Left lung (tissue), 10 donors: Measurements from ENCODE around the gene TFCP2L1. TPM values are rescaled to one million over a fixed set of nuclear protein-coding genes. Genes with fewer than 3 reads are reported as not detected.
A peak's percentile ranks its signal among the peaks of the same experiment; 100 is the strongest.

Experiments
- ATAC-seq: fragments of 200-7000 bp; cut with Tn5 transposase; one replicate; pipeline ENCODE4 v1.9.1; 2020; ENCODE audit warnings: moderate library complexity
- DNase-seq, 4 donors: peaks; one replicate each; pipeline ENCODE4 v3.0.0-alpha.2; 2013 to 2020
- H3K27ac ChIP-seq, 2 donors: fragments of 200-600 bp; sonication (generic) in 1 of 2; one replicate each; pipeline versions ENCODE4 v1.5.0 to v1.8.0; 2020 to 2021
- H3K27me3 ChIP-seq, 2 donors: fragments of 200-600 bp; sonication (generic) in 1 of 2; one replicate each; pipeline versions ENCODE4 v1.5.0 to v1.8.0; 2020 to 2021
- H3K36me3 ChIP-seq, 2 donors: fragments of 200-600 bp; sonication (generic) in 1 of 2; one replicate each; pipeline versions ENCODE4 v1.5.0 to v1.8.0; 2020 to 2021
- H3K4me1 ChIP-seq, 2 donors: fragments of 200-600 bp; one replicate each; pipeline ENCODE4 v1.8.0; 2021
- H3K4me3 ChIP-seq, 2 donors: fragments of 200-600 bp; sonication (generic) in 1 of 2; one replicate each; pipeline versions ENCODE4 v1.5.0 to v1.8.0; 2020 to 2021; ENCODE audit warnings: mild to moderate bottlenecking in 1 of 2
- H3K9me3 ChIP-seq, 2 donors: fragments of 200-600 bp; sonication (generic) in 1 of 2; one replicate each; pipeline versions ENCODE4 v1.5.0 to v1.8.0; 2020 to 2021
- intact Hi-C, 2 donors: fragments of 100-400 bp; cut with DNase I; formaldehyde crosslinking; loops; one replicate each; pipeline versions ENCODE4 v1.11.2 to v1.14.2; 2022
- polyA plus RNA-seq, 6 donors: library from polyadenylated mRNA; unstranded; fragments of 120-200 nt; gene quantifications; one replicate each; pipeline ENCODE4 v1.2.1, GENCODE V29; 2013; ENCODE audit not compliant: insufficient read length in 6 of 6
- total RNA-seq, 2 donors: library from RNA; stranded (reverse); fragmentation: NEBNext Ultra II Directional; extraction: Animal tissue kit (Norgen Biotek cat#: 25700); gene quantifications; one replicate each; pipeline ENCODE4 v1.2.1, GENCODE V29; 2021
- TF ChIP-seq, protein P1 (sequence below), 2 donors: fragments of 200-600 bp; sonication (generic) in 1 of 2; IDR thresholded peaks; one replicate each; pipeline versions ENCODE4 v1.5.0 to v1.8.0; 2021; ENCODE audit warnings: antibody characterized with exemption in 2 of 2
- donor health status: DM: no; HTN: yes; CAD: no.
- donor health status: DM: no; HTN: no; CAD: no.

Gene TFCP2L1
- total and polyA plus RNA-seq, 8 donors = 3.5 to 32.5 (median 4.6) TPM

DNA sequence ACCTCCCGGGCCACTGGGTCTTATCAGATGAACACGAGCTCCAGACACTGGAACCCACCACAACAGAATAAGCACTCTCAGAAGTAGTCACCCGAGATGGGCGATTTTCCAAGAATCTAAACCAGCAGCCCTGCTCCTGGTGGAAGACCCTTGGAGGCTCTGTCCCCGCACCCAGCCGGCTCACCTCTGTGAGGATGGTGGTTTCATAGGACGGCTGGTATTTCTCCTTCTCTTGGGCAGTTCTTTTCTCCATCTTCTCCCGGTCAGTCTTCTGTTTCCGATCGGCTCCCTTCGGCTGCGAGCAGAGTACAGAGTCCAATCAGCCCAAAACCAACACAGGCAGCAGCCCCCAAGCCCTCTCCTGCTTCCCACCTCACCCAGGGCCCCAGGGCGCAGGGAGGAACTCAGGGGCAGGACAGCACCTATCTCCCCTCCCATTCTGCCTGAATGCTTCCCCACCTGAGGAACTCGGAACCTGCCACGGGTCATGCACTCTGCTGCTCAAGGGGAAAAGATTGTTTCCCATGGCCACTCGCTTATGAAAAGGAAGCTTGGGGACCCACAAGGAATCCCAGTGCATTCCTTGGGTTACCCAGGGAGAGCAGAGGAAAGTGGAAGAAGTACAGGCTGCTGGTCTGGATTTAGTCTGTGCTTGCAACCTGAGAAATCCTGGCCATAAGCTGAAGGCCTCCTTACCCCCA lies 42.7 kb downstream of the TFCP2L1 start:
- ATAC-seq = no peak
- no peak overlapping the region for H3K4me3 ChIP-seq
- no peak overlapping the region for H3K27ac ChIP-seq
- H3K27me3 ChIP-seq = peaks cover 0 to 8% of the 10 kb centered on the region in 2 donors
- intact Hi-C loops = no loop called here
- TF ChIP-seq, protein P1, sequence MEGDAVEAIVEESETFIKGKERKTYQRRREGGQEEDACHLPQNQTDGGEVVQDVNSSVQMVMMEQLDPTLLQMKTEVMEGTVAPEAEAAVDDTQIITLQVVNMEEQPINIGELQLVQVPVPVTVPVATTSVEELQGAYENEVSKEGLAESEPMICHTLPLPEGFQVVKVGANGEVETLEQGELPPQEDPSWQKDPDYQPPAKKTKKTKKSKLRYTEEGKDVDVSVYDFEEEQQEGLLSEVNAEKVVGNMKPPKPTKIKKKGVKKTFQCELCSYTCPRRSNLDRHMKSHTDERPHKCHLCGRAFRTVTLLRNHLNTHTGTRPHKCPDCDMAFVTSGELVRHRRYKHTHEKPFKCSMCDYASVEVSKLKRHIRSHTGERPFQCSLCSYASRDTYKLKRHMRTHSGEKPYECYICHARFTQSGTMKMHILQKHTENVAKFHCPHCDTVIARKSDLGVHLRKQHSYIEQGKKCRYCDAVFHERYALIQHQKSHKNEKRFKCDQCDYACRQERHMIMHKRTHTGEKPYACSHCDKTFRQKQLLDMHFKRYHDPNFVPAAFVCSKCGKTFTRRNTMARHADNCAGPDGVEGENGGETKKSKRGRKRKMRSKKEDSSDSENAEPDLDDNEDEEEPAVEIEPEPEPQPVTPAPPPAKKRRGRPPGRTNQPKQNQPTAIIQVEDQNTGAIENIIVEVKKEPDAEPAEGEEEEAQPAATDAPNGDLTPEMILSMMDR (IDR thresholded peaks at IDR 0.05) = no peak
- peaks cover 0 to 38% of the 10 kb centered on the region in 2 donors for H3K36me3 ChIP-seq
- peak in 1 of 4 donors; percentile 23 for DNase-seq
- H3K9me3 ChIP-seq = no peaks in the 10 kb centered on the region
- H3K4me1 ChIP-seq = no peaks in the 10 kb centered on the region

DNA sequence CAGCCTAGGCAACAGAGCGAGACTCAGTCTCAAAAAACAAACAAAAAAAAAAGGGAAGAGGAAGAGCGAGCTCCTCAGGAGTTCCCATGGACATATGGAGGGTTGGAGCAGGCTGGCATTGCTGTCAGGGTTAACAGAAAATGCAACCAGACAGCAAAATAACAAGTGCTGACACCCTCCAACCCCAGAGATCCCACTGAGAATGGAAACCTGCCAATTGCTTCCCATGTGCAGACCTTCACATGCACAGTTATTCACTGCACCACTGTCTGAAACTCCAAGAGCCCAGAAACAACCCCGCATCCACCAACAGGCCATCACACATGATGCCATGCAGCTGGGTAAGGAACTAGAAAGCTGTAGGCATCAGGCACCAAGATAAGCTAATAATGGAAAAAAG lies 43.5 kb downstream of the TFCP2L1 start:
- no peak for DNase-seq
- Histone ChIP-seq H3K4me3 (no peak overlapping the region), H3K27ac (no peak overlapping the region), H3K27me3 (peaks cover 0 to 8% of the 10 kb centered on the region in 2 donors), H3K9me3 (no peaks in the 10 kb centered on the region), H3K4me1 (no peaks in the 10 kb centered on the region), H3K36me3 (peaks cover 0 to 42% of the 10 kb centered on the region in 2 donors)
- TF ChIP-seq, protein P1 (IDR thresholded peaks at IDR 0.05) = no peak
- intact Hi-C loops = no loop called here
- ATAC-seq = no peak

DNA sequence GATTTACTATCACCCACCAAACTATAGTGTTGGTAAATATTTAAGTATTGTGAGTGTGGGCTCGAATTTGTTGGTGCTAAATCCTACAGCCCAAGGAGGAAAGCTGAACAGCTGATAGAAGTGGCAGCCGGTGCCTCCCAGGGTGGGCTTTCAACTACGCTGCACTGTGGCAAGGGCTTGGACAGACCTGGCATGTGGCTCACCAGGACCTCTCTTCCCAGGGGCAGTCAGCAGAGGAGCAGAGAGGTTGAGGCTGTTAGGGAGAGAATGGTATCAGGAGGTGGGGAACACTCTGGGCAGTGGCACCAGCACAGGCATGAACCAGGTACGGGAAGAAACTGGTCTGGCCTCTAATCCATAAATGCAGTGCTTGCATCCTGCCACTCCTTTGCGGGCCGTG lies 44.6 kb downstream of the TFCP2L1 start:
- intact Hi-C loops = no loop called here
- H3K4me1 ChIP-seq = no peaks in the 10 kb centered on the region
- peaks cover 0 to 8% of the 10 kb centered on the region in 2 donors for H3K27me3 ChIP-seq
- H3K4me3 ChIP-seq = no peak overlapping the region
- ATAC-seq (no peak), DNase-seq (peak in 1 of 4 donors; percentile 10)
- peaks cover 0 to 38% of the 10 kb centered on the region in 2 donors for H3K36me3 ChIP-seq
- no peak overlapping the region for H3K27ac ChIP-seq
- no peaks in the 10 kb centered on the region for H3K9me3 ChIP-seq
- TF ChIP-seq, protein P1 (IDR thresholded peaks at IDR 0.05) = no peak

DNA sequence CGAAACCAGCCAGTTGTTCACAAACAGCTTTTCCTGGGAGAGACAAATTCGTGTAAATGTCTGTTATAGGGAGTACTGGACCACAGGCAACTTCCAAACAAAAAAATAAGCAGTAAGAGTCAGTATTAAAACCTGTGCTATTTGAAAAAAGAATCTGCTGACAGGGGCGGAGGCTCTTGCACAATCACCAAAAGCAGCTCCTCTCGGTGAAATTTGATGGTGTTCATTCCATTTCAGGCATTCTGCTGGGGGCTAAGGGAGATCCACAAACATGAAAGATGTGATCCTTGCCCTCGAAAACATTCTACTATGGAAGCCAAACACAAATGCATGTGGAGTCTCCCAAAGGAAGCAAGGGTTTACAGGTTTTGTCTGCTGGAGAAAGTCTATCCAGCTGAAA lies 45.0 kb downstream of the TFCP2L1 start:
- ATAC-seq = no peak
- Histone ChIP-seq H3K9me3 (no peaks in the 10 kb centered on the region), H3K27ac (no peak overlapping the region), H3K27me3 (peaks cover 0 to 8% of the 10 kb centered on the region in 2 donors), H3K4me1 (no peaks in the 10 kb centered on the region), H3K4me3 (no peak overlapping the region), H3K36me3 (peaks cover 0 to 37% of the 10 kb centered on the region in 2 donors)
- TF ChIP-seq, protein P1 (IDR thresholded peaks at IDR 0.05) = no peak
- intact Hi-C loops = no loop called here
- DNase-seq = no peak

DNA sequence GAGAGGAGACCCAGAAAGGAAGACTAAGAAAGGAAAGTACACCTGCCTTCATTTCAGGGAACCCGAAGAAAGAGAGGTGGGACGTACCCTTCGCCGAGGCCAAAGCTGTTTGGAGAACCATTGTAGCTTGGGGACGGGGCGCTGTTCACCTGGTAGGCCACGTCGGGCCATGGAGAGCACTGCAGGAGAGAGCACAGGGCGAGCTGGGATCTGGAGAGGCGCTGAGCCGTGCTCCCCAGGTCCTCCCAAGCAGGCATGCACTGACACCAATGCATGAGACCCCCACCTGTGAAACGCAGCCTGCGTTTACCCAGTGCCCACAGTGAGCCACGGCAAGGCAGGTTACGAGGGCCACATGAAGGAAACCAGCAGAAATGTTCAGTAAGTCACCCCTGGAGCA lies 45.5 kb downstream of the TFCP2L1 start:
- no peaks in the 10 kb centered on the region for H3K9me3 ChIP-seq

More for the DNA sequence above, 45.5 kb downstream of the TFCP2L1 start:
- intact Hi-C loops = no loop called here
- Histone ChIP-seq H3K27ac (no peak overlapping the region), H3K4me1 (no peaks in the 10 kb centered on the region), H3K36me3 (peaks cover 0 to 32% of the 10 kb centered on the region in 2 donors), H3K4me3 (no peak overlapping the region), H3K27me3 (peaks cover 0 to 13% of the 10 kb centered on the region in 2 donors)
- DNase-seq (no peak), ATAC-seq (no peak)
- TF ChIP-seq, protein P1 (IDR thresholded peaks at IDR 0.05) = no peak
